Measurements from ENCODE around the gene HSPA4.

HSPA4 gene

DNA sequence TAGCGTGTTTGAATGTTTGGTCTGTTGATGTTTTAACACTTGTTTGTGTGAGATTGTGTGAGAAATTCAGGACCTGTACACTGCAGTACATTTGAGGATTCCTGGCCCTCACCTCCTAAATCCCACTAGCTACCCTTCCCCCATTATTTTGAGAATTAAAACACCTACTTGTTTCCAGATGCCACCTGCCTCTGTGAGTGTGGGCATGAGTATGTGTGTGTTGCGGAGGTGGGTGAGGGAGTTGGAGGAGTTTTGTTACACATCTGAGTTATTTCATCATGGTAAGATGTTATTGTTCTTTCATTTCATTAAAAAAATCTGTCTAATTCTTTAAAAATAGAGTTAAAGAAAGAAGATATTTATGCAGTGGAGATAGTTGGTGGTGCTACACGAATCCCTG is 36.3 kb downstream of the HSPA4 start:
- DNase-seq (ENCODE audit: low spot score), result no peak
- no peak for FAIRE-seq

DNA sequence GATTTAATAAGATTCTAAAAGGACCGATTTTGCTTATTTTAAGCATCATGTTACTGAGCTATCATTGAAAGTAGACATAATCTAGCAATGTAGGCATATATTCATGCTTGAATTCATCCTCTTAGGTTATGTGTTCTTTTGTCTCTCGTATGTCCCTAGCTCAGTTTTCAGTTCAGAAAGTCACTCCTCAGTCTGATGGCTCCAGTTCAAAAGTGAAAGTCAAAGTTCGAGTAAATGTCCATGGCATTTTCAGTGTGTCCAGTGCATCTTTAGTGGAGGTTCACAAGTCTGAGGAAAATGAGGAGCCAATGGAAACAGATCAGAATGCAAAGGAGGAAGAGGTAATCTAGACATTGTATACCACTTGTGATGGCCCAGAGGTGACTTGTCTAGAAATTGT is 39.2 kb downstream of the HSPA4 start:
- DNase-seq (ENCODE audit: low spot score) (no peak), FAIRE-seq (no peak)

DNA sequence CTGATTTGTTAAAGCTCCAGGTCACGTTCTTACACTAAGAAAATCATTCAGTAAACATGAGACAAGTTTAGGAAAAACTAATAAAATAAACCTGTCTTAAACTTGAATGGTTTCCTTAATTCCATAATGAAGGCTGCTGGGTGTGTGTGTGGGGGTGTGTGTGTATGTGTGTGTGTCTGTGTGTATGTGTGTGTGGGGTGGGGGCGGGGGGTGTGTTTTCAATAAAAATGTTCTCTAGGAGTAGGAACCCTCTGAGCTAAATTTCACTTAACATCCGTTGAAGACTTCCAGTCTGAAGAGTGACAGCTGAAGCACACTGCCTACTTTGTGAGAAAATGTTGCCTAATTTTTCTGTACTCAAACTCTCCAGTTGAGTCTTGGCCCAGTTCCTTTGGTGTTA is 54.5 kb downstream of the HSPA4 start:
- DNase-seq (ENCODE audit: low spot score), result no peak
- FAIRE-seq, result no peak

DNA sequence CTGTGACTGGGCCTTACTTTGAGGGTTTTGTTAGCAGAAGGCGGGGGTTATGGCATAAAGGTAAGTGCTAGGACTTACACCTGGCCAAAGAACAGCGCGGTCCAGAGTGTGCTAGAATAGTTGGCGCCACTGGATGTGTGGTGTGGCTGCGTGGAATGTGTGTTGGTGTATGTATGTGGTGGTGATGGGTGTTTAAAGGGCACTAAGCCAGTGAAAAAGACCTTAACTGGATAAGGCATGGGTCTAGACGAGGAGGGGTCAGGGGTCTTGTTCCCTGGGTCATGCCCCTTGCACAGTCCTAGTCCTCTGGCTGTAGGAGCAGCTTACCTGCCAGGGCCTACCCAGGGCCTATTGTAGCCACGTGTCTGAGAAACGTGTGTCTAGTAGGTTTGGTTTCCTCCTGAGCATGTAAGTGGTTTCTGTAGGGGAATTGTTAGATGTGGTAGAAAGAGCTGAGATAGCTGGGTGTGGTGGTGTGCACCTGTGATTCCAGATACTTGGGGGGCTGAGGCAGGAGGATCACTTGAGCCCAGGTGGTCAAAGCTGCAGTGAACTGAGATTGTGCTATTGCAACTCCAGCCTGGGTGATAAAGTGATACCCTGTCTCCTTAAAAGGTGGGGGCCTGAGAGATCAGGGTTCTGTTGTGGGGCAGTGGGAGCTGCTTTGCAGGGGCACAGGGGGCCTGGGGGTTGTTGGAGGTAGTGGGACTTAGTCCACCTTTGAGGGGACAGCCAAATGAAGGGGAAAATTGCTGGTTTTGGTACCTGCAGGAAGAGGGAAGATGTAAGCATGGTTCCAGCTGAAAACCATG is 55.2 kb downstream of the HSPA4 start:
- DNase-seq (ENCODE audit: low spot score) (no peak), FAIRE-seq (no peak)

DNA sequence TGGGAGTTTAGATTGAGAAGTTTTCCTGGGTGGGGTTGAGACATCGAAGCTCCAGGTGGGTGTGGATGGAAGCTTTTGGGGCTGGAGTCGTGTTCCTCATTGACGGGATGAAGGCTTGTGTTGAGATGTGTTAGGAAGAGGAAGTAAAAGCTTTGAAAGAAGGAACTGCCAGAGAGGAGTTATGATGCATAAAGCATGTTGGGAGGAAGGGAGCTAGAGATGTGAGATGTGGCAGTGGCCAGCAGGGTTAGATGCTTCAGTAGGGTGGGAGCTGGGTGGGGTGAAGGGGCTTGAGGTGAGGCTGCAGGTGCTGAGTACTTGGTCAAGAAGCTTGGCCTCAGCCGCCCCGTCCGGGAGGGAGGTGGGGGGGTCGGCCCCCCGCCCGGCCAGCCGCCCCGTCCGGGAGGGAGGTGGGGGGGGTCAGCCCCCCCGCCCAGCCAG is 56.7 kb downstream of the HSPA4 start:
- no peak for FAIRE-seq

DNA sequence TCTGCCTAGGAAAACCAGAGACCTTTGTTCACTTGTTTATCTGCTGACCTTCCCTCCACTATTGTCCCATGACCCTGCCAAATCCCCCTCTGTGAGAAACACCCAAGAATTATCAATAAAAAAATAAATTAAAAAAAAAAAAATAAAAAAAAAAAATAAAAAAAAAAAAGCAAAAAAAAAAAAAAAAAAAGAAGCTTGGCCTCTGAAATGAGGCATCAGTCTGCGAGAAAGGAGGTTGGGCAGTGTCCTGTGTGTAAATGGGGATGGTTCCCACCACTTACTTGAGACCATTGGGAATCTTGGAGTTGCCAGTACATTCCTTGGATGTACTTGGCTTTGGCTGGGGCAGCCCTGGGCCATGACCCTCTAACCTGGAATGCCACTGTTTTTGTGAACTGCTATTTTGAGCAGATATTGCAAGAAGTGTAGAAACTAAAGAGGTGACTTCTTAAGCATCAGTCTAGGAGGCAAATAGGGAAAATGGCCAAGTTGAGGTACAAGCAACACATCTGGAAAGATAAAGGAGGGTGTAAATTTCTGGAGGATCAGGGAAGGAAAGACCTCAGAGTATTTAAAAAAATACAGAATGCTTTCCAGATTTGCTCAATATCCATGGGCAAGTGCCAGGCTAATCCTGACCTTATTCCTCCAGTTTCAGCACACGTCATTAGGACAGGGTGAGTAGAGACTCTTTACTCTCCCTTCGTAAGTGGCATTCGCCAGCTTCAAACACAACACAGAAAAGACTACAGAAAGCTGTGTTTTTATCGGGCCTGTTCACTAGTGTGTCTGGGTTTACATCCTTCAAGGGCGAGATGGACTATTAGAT is 58.1 kb downstream of the HSPA4 start:
- DNase-seq (ENCODE audit: low spot score), result no peak
- no peak for FAIRE-seq

More for the DNA sequence above, 56.7 kb downstream of the HSPA4 start:
- no peak for DNase-seq (ENCODE audit: low spot score)

DNA sequence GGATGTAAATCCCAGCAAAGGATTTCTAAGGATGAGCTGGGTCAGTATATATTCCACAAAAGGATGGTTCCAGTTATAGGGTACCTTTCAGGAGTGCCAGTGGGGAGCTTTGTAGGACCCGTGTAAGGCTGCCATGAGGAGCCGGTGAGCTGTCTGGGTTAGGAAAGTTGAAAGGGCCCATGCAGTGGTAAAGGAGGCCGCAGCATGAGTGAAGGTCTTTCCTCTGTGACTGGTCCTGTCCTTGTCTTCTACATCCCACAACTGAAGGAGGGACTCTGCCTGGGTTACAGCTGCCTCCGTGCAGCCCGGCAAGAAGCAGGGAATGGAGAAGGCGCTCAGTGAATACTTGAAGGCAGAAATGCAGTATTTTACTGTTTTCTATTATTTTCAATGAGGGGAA is 58.9 kb downstream of the HSPA4 start:
- DNase-seq (ENCODE audit: low spot score), result no peak
- FAIRE-seq, result no peak

DNA sequence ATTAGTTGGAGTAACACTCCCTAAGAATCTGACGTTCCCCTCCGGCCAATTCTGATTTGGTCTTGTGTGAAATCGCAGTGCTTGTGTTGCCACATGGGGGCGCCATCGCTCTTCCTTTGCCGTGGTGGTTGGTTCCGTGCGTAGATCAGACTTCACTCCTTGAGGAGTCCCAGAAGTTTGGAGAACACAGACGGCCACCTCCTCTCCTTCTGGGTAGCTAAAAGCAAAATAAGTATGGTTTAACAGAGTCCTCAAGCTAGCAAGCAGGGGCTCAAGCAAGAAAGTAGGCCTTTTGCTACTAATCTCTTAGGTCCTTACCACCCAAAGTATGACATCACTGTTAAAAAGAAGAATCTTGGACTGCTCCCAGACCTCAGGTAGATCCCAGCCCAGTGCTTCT is 59.5 kb downstream of the HSPA4 start:
- DNase-seq (ENCODE audit: low spot score), result peak; percentile 54
- FAIRE-seq, result no peak

DNA sequence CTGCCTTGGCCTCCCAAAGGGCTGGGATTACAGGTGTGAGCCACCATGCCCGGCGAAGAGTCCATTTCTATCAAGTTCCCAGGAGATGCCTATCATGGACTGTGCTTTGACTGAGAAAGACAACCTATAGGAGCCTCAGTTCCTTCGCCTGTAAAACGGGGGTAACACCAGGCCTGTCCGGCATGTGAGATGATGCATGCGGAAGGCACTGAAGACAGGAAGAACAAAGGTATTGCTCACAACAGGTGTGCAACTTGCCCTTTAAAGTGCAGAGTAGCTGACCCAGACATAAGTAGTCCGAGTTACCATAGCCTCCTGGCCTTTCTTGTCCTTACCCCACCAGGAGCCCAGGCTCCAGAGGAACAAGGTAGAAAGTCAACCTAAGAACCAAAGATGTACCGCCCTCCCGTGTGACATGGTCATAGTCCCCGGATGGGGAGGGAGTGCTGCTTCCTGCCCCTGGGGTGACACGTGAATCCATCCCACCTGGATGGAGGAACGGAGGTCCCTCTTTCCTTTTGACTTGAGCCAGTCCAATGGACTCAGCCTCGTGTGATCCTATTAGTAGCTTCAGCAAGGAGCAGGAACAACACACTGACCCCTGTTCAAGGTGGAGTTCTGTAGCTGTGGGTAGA is 60.3 kb downstream of the HSPA4 start:
- no peak for DNase-seq (ENCODE audit: low spot score)
- no peak for FAIRE-seq

DNA sequence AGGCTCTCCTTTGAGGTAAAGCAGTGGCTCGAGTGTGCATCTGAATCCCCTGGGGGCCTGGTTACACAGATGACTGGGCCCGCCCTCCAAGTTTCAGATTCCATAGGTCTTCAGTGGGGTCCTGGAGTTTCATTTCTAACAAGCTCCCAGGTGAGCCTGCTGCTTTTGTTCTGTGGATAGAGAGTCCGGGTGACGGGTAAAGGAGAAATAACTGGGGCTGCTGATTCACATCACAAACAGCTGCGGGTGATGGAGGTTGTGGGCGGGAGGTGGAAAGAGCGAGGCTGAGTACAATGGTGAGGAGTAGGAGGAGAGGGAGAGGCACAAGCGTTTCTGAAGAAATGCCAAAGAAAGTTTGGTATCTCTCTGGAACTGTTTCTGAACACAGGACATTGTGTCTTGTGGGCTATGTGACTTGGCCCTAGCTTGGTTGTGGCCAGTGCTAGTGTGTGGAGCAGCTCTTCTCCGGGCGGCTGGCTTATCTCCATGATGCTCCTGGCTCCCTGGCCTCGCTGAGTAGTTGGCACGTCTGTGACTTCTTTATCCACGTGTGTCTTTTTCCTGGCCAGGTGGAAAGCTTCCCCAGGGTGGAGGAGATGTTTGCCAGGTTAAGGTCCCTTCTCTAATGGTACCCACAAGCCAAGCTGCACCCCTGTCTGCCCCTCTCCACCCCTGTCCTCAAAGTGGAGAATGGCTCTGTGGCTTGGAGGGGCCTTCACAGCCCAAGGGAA is 61.7 kb downstream of the HSPA4 start:
- FAIRE-seq (no peak), DNase-seq (ENCODE audit: low spot score) (no peak)

DNA sequence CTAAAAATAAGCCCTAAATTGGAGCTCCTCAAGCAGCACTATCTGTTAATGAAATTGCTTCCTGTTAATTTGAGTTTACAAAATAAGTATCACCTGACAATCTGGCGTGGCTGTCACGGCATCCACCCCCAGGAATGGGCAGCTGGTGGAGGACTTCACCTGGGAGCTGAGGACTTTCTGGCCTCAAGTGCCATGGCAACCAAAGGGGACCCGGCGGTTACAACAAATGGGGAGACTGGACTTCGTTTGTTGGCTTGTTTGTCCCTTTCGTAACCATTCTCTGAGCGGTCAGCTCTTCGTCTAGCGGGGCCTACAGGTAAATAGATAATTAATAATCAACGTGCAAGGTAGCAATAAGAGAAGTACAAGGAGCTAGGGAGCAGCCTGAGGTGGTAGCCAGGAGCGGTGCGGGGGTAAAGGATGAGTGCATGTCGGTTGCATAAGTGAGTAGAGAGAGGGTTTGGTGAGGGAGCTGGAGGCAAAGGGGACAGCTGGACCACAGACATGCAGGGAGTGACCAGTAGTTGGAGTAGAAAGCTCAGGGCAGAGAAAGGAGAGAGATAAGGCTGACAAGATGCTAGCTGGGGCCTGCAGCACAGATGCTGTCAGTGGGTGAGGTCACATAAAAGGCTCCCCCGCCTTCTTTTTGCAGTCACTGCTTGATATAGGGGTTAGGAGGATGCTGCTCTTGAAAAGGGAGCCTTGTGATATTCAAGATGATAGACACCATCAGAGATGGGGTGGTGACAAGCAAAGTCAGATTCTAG is 62.5 kb downstream of the HSPA4 start:
- no peak for FAIRE-seq
- no peak for DNase-seq (ENCODE audit: low spot score)

DNA sequence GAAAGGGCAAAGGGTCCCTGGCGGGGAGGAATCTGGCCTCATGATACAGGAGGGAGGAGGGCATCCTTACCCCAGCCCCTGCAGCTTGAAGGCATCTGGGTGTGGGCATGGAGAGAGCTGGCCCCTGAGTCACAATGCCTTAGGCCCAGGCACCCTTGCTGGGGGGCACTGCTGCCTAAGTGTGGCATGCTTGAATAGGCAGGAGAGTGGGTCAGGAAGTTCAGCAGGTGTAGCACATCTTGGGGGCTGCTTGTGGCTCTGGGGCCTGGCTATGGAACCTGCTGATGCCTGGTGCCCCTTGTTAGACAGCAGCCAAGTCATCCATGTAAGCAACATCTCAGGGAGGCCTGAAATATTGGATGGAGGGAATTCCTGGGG is 63.1 kb downstream of the HSPA4 start:
- no peak for FAIRE-seq
- DNase-seq (ENCODE audit: low spot score), result no peak

DNA sequence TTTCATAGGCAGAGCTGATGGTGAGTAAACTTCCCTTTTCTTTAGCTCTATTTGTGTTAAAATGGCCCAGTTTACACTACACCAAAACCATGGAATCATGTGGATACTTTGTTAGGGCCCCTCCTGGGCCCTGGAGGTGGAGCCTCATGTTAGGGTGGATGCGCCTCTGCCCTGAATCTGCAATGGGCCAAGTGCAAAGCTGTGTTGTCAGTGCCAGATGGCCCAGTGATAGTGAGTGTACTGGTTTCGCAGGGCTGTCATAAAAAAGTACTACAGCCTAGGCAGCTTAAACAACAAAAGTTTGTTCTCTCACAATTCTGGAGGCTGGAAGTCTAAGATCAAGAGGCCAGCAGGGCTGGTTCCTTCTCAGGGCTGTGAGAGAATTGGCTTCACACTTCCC is 64.8 kb downstream of the HSPA4 start:
- FAIRE-seq (no peak), DNase-seq (ENCODE audit: low spot score) (no peak)

DNA sequence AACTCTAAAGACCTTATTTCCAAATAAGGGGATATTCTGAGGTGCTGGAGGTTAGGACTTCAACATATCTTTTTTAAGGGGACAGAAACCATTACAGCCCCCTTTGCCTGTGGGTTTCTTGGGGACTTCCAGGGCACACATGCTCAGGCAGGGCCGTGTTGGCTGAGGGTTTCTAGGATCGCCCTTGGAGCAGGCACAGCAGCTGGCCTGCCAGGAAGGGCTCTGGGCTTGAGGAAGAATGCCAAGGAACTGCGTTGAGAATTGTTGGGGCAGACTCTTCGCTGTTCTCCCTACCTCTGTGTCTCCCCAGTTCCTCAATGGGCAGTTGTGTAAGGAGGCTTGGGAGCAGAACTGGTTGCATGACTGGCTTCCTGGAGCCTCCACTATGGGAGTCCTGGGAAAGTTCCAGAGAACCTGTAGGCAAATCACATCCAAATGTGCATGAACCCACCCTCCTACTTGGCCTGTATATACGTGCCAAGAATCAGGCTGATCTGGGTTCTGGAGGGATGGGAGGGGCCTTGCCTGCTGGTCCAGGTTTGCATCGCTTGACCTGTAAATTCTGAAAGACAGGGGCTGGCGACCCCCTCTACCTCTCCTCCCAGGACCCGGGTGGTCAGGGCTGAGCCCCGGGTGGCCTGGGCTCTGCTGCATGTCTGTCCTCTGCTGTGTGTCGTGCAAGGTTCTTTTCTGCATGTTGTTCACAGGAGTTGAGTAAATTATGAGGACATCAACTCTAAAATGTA is 65.5 kb downstream of the HSPA4 start:
- FAIRE-seq, result no peak
- no peak for DNase-seq (ENCODE audit: low spot score)

DNA sequence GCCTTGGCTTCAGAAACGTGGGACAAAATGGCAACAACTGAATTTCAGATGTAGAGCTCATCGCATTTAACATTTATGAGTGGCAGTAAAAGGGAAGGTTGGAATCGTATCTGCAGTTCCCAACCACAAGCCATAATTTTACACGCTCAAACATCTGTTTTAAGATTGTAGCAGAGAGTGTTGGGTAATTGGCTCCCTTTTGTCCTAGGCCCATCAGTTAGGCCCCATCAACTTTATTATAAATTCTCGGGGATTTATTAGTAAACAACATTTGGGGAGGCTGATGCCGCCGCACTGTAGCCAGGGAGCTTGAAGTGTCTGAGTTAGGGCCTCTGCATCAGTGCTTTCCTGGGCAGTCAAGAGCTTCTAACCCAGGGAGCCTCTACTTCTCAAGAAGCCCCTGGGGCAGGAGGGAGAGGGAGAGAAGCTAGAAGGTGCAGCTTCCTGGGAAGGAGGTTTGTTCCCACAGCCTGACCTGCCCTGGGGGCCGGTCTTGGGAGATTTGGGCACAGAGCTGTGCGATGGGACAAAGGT is 66.2 kb downstream of the HSPA4 start:
- FAIRE-seq, result no peak
- no peak for DNase-seq (ENCODE audit: low spot score)

DNA sequence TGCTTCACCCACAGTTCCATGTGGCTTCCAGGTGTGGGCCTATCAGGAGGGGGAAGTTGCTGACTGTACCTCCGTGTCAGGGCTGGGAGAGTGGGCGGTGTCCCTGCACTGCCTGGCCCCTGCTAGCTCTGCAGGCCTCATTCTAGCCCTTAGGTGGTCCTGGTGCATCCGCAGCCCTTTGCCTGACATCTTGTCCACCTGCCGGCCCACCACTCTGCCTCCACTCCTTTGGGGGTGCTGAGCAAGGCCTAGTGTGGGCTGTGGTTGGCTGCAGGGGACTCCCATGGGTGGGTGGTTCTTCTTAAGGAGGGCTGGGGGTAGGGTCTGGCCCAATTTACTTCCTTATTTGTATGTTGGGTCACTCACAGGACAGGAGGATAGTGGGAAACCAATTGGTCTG is 66.9 kb downstream of the HSPA4 start:
- DNase-seq (ENCODE audit: low spot score) (no peak), FAIRE-seq (no peak)

DNA sequence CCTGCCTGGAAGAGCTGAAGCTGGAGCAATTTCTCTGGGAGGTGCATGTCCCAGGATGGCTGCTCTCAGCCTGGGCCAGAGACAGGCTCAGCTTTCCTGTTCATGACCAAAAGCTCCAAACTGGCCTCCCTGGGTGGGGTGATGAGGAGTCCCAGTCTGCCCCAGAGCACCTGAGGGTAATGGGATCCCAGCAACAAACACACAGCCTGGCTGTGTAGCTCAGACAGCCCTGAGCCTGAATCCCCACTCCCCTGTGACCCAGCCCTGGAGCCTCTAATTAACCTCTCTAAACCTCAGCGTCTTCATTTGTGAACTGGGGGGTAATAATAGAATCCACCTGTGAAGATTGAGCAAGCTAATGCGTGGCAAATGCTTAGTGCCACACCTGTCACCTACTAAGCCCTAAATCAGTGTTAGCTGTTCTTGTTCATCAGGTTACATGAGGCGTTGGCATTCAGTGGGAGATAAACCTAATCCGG is 67.5 kb downstream of the HSPA4 start:
- FAIRE-seq, result no peak
- DNase-seq (ENCODE audit: low spot score), result no peak

DNA sequence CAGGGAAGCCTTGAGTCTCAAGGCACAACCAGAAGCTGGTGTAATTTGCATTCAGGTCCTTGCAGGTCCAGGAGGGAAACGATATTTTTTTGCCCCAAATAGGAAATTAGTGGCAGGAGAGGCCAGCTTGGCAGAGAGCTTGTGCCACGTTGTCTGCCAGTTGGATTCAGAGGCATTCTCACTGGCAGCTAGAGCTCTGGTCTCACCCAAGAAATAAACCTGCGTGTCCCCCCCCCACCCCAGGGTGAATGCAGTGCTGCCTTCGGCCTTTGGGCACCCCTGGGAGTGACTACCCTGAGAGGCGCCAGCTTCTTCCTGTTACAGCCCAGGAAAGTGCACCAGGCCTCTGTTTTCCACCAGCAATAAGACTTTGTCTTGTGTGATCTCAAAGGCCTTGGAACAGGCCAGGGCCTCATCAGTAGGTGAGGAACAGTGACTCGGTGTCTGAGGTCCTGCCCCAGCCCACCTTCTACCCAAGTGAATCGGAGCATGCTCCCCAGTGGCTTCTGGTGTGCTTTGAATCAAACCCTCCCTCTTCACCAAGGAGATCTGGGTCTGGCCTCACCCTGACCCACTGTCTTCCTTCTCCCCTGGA is 68.4 kb downstream of the HSPA4 start:
- FAIRE-seq (no peak), DNase-seq (ENCODE audit: low spot score) (no peak)

DNA sequence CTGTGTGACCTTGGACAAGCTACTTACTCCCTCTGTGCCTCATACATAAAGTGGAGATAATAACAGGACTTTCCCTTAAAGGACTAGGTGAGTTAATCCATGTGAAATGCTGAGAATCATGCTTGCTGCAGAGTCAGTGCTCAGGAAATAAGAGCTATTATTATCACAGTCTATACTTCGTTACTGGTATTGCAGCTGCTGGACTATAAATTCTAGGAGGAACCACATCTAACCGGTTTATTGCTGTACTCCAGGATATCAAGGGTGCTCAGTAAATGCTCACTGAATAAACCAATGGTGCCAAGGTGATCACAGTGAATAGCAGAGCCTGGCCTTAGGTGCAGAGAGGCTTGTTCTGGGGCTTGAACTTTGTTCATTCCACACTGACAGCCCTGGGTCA is 69.3 kb downstream of the HSPA4 start:
- FAIRE-seq (no peak), DNase-seq (ENCODE audit: low spot score) (no peak)

Measured in RCC 7860 (cell line).